Esophagus muscularis mucosa (tissue), 4 donors: ENCODE measurements around the gene RAB35. TPM values are rescaled to one million over a fixed set of nuclear protein-coding genes. Genes with fewer than 3 reads are reported as not detected.

Source experiments
- DNase-seq: peaks from one replicate; pipeline ENCODE4 v3.0.0-alpha.2; 2017; ENCODE audit errors: extremely low spot score
- H3K27ac ChIP-seq, 4 donors: fragments of 200-600 bp; sonication (generic); replicated peaks in 1 of 4; 1 replicate in 3 of 4; 2 replicates in 1 of 4; pipeline ENCODE4 v1.5.1; 2016 to 2019; ENCODE audit warnings: mild to moderate bottlenecking in 1 of 4
- H3K27me3 ChIP-seq, 4 donors: fragments of 200-600 bp; sonication (generic); one replicate each; pipeline versions ENCODE4 v1.5.1 to v1.6.0; 2016 to 2019
- H3K36me3 ChIP-seq, 4 donors: fragments of 200-600 bp; sonication (generic); one replicate each; pipeline ENCODE4 v1.5.1; 2016 to 2019
- H3K4me1 ChIP-seq, 4 donors: fragments of 200-600 bp; sonication (generic); one replicate each; pipeline ENCODE4 v1.5.1; 2016 to 2019
- H3K4me3 ChIP-seq, 4 donors: fragments of 200-600 bp; sonication (generic); 1 replicate in 2 of 4; 2 replicates in 2 of 4; pipeline ENCODE4 v1.5.1; 2016 to 2019; ENCODE audit warnings: mild to moderate bottlenecking in 4 of 4, moderate library complexity in 1 of 4
- H3K9me3 ChIP-seq, 4 donors: fragments of 200-600 bp; sonication (generic); 1 replicate in 3 of 4; 2 replicates in 1 of 4; pipeline ENCODE4 v1.5.1; 2016 to 2019
- CTCF ChIP-seq, 3 experiments: fragments of 200-600 bp in 2 of 3; fragments of 450-650 bp in 1 of 3; sonication (generic) in 2 of 3; IDR thresholded peaks; one replicate each; pipeline ENCODE4 v1.5.1; 2017 to 2019; ENCODE audit warnings: antibody characterized with exemption in 3 of 3, mild to moderate bottlenecking in 2 of 3, moderate library complexity in 1 of 3
- EP300 ChIP-seq: sonication (generic); formaldehyde crosslinking; IDR thresholded peaks from one replicate; pipeline ENCODE4 v1.6.1; 2017; ENCODE audit warnings: antibody characterized with exemption
- POLR2A ChIP-seq: fragments of 450-650 bp; IDR thresholded peaks from one replicate; pipeline ENCODE4 v1.6.1; 2017; ENCODE audit warnings: antibody characterized with exemption, moderate library complexity, mild to moderate bottlenecking, low read depth
- POLR2AphosphoS5 ChIP-seq, 2 donors: sonication (generic); formaldehyde crosslinking; IDR thresholded peaks; one replicate each; pipeline ENCODE4 v1.6.1; 2017; ENCODE audit warnings: antibody characterized with exemption in 2 of 2
- WGBS: methylation state at CpG from one replicate; pipeline ENCODE4 v1.1.5; 2018; 5-methylcytosine and 5-hydroxymethylcytosine counted together
- intact Hi-C: fragments of 100-400 bp; cut with DNase I; formaldehyde crosslinking; loops from one replicate; pipeline ENCODE4 v1.15.1; 2023
- total RNA-seq, 4 donors: library from RNA; depleted of rRNA; stranded (reverse); fragments of >200 nt; gene quantifications; one replicate each; pipeline versions ENCODE4 v1.1.0 to v1.2.1, GENCODE V29; 2016

Gene RAB35
- total RNA-seq, 4 donors from 2014 or later = 18.7 to 45.9 (median 38.3) TPM

DNA sequence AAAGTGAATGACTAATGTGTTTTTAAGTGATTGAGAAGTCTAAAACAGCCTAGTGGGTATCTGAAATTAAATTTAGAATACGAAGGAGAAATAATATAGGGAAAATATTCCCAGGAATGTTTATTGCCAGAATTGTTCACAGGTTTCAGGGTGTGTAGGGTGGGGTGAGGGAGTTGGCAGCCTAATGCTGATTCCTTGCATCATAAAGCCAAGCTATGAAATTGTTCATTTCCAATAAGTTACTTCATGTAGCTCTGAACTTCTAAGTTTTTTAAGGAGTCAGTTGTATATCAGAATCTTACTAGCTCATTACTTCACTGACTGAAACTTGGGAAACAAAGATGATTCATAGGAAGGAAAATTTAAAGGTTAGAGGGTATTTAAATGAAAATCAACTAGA, 56.4 kb downstream of the RAB35 start:
- Histone ChIP-seq H3K4me3 (no peak overlapping the region), H3K27me3 (peaks cover 0 to 27% (median 0%) of the 10 kb centered on the region in 4 donors), H3K27ac (no peak overlapping the region), H3K9me3 (no peaks in the 10 kb centered on the region), H3K4me1 (no peaks in the 10 kb centered on the region), H3K36me3 (no peaks in the 10 kb centered on the region)
- 86% methylated on average over 1 of the region's 1 CpG for WGBS
- no peak for DNase-seq
- TF ChIP-seq EP300 (no peak), POLR2AphosphoS5 (IDR thresholded peaks at IDR 0.05) (no peak), CTCF (IDR thresholded peaks at IDR 0.05) (no peak), POLR2A (no peak)
- intact Hi-C loops = no loop called here

- H3K9me3 ChIP-seq = no peaks in the 10 kb centered on the region
- TF ChIP-seq CTCF (IDR thresholded peaks at IDR 0.05) (no peak), POLR2A (no peak), POLR2AphosphoS5 (IDR thresholded peaks at IDR 0.05) (no peak), EP300 (no peak)
- H3K27ac ChIP-seq = no peak overlapping the region
- intact Hi-C loops = no loop called here
- 64% methylated on average over 3 of the region's 5 CpGs for WGBS
- no peaks in the 10 kb centered on the region for H3K36me3 ChIP-seq
- peaks cover 0 to 13% (median 0%) of the 10 kb centered on the region in 4 donors for H3K27me3 ChIP-seq
- no peak overlapping the region for H3K4me3 ChIP-seq
- no peak for DNase-seq
- H3K4me1 ChIP-seq = no peaks in the 10 kb centered on the region
Measured at GRCh38 chr12:120056739-120057138, 59.8 kb downstream of the RAB35 start.

DNA sequence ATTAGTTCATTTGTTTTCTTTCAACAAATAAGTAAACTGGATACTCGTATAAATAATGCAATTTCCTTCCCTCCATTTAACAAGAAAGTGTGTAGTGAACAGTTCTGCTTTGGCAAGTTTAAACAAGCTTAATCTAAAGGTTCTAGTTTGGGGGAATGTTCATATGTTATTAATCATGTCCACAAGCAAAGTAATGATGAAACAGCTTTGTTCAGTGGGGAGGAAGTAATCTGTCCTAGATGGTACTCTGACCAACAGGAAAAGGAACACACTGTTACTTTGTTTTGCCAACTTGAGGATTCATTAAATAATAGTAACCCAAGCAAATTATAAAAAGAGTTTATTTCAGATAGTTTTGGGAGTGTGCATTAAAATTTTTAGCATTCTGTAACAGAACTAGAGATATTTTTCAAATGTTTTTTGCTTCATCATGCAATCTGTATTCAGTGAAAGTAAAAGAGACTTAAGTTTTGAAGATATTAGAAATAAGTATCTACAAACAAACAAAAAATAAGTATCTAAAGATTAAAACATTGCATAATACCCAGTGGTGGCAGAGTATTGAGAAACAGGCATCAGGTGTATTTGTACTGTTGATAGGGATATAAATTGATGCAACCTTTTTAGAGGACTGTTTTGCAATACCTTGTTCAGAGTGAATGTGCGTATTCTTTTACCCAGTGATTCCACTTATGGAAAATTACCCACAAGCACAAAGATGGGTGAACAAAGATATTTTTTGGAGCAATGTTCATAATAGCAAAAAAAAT, 61.1 kb downstream of the RAB35 start:
- Histone ChIP-seq H3K27ac (no peak overlapping the region), H3K4me1 (no peaks in the 10 kb centered on the region), H3K27me3 (peaks cover 0 to 6% (median 0%) of the 10 kb centered on the region in 4 donors), H3K4me3 (no peak overlapping the region), H3K9me3 (no peaks in the 10 kb centered on the region), H3K36me3 (no peaks in the 10 kb centered on the region)
- TF ChIP-seq EP300 = no peak
- no peak for TF ChIP-seq POLR2A
- intact Hi-C loops = no loop called here
- no peak for DNase-seq
- WGBS = 67% methylated on average over 2 of the region's 2 CpGs

DNA sequence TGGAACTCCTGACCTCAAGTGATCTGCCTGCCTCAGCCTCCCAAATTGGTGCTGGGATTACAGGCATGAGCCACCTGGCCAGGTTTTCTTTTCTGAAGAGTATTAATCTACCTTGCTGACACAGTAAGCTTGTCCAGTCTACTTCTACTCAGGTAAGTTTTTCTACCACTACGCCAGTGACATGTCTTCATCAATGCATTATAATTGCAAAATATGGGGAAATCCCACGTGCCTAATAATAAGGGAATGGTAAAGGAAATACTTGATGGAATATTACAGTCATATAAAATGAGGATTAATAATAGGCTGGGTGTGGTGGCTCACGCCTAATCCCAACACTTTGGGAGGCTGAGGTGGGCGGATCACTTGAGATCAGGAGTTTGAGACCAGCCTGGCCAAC, 62.3 kb downstream of the RAB35 start:
- peaks cover 0 to 1% (median 0%) of the 10 kb centered on the region in 4 donors for H3K27me3 ChIP-seq
- no peaks in the 10 kb centered on the region for H3K9me3 ChIP-seq
- intact Hi-C loops = no loop called here
- H3K4me3 ChIP-seq = no peak overlapping the region
- H3K27ac ChIP-seq = no peak overlapping the region
- H3K4me1 ChIP-seq = no peaks in the 10 kb centered on the region
- TF ChIP-seq CTCF (IDR thresholded peaks at IDR 0.05) (no peak), POLR2AphosphoS5 (IDR thresholded peaks at IDR 0.05) (no peak), POLR2A (no peak), EP300 (no peak)
- DNase-seq = no peak
- no peaks in the 10 kb centered on the region for H3K36me3 ChIP-seq
- WGBS = 90% methylated on average over 4 of the region's 4 CpGs

DNA sequence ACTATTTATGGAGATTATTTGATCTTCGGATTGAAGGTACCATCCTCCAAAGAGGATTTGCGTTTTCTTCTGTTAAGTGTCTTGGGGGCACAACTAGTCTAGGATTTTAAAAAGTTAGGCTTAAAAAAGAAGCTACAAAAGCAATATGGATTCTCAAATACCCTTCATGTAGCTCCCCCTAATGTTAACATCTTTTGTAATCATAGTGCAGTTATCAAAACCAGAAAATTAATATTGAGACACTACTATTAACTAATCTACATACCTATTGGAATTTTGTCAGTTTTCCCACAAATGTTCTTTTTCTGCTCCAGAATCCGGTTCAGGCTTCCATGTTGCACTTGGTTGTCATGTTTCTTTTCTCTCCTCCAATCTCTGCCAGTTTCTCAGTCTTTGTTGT, 65.0 kb downstream of the RAB35 start:
- Histone ChIP-seq H3K36me3 (no peaks in the 10 kb centered on the region), H3K4me1 (no peaks in the 10 kb centered on the region), H3K9me3 (no peaks in the 10 kb centered on the region), H3K27ac (no peak overlapping the region), H3K27me3 (no peaks in the 10 kb centered on the region), H3K4me3 (no peak overlapping the region)
- 91% methylated on average over 3 of the region's 3 CpGs for WGBS
- intact Hi-C loops = no loop called here
- no peak for DNase-seq
- no peak for TF ChIP-seq CTCF (IDR thresholded peaks at IDR 0.05)
- TF ChIP-seq POLR2A = no peak
- no peak for TF ChIP-seq POLR2AphosphoS5 (IDR thresholded peaks at IDR 0.05)
- TF ChIP-seq EP300 = no peak
